GM18861 (cell line): ENCODE data around the gene MLANA.

Experiments
- ATAC-seq: cut with Tn5 transposase; IDR thresholded peaks from one replicate; pipeline ENCODE4 v1.9.1; 2021; ENCODE audit not compliant: unreplicated experiment

Gene MLANA

GRCh38 chr9:5890641-5891040 is at the start of gene MLANA:
Gene MLANA, plus strand, starts transcription at chr9:5890889. Its CDS starts 1,586 bp downstream, at chr9:5892475.
- ATAC-seq: no peak

GRCh38 chr9:5841771-5842573 is 48.7 kb upstream of the MLANA start:
- ATAC-seq: no peak

- ATAC-seq: no peak
Observed at GRCh38 chr9:5842929-5843793, 47.5 kb upstream of the MLANA start.

- no peak for ATAC-seq
Observed at GRCh38 chr9:5843794-5844471, 46.8 kb upstream of the MLANA start.

GRCh38 chr9:5845157-5845531 is 45.5 kb upstream of the MLANA start:
- no peak for ATAC-seq

GRCh38 chr9:5846096-5846495 is 44.6 kb upstream of the MLANA start:
- ATAC-seq: no peak

GRCh38 chr9:5846501-5846921 is 44.2 kb upstream of the MLANA start:
- ATAC-seq: no peak

- no peak for ATAC-seq
Observed at GRCh38 chr9:5848372-5848882, 42.3 kb upstream of the MLANA start.

- no peak for ATAC-seq
Observed at GRCh38 chr9:5850724-5851122, 40.0 kb upstream of the MLANA start.

GRCh38 chr9:5851445-5851844 is 39.2 kb upstream of the MLANA start:
- ATAC-seq: peak; percentile 87

- ATAC-seq: no peak
Observed at GRCh38 chr9:5852987-5853386, 37.7 kb upstream of the MLANA start.

GRCh38 chr9:5853617-5854016 is 37.1 kb upstream of the MLANA start:
- no peak for ATAC-seq

- no peak for ATAC-seq
Observed at GRCh38 chr9:5854063-5854790, 36.5 kb upstream of the MLANA start.

- ATAC-seq: no peak
Observed at GRCh38 chr9:5857928-5858327, 32.8 kb upstream of the MLANA start.

GRCh38 chr9:5858833-5859232 is 31.9 kb upstream of the MLANA start:
- no peak for ATAC-seq

GRCh38 chr9:5863092-5863746 is 27.5 kb upstream of the MLANA start:
- no peak for ATAC-seq

- ATAC-seq: no peak
Observed at GRCh38 chr9:5864446-5864845, 26.2 kb upstream of the MLANA start.

GRCh38 chr9:5866272-5866671 is 24.4 kb upstream of the MLANA start:
- no peak for ATAC-seq

- no peak for ATAC-seq
Observed at GRCh38 chr9:5866685-5867084, 24.0 kb upstream of the MLANA start.

GRCh38 chr9:5868235-5868634 is 22.5 kb upstream of the MLANA start:
- no peak for ATAC-seq
